PC-3 (cell line): ENCODE measurements around the gene TLR3. TPM values are rescaled to one million over a fixed set of nuclear protein-coding genes. Genes with fewer than 3 reads are reported as not detected.
A peak's percentile ranks its signal among the peaks of the same experiment; 100 is the strongest.

ENCODE experiments used
- ATAC-seq: fragments of 200-7000 bp; cut with Tn5 transposase; 2 replicates; pipeline ENCODE4 v1.9.1; 2020; ENCODE audit warnings: mild to moderate bottlenecking, moderate library complexity
- BruUV-seq: library from RNA; stranded (reverse); fragments of 400-500 nt; replicated peaks from 2 replicates; lab custom pipeline; 2021; lab: Mats Ljungman, UMichigan
- CTCF ChIA-PET: fragments of 300-600 bp; sonication (Branson Sonifier 250); formaldehyde crosslinking; loops from one replicate; lab custom pipeline; 2022; ENCODE audit warnings: antibody characterized with exemption; lab: Charles Lee
- POLR2A ChIA-PET: fragments of 300-600 bp; sonication (Branson Sonifier 250); formaldehyde crosslinking; loops from one replicate; lab custom pipeline; 2022; ENCODE audit warnings: antibody characterized with exemption; ENCODE audit not compliant: unreplicated experiment; lab: Charles Lee
- DNase-seq: peaks from one replicate; pipeline ENCODE4 v3.0.0-alpha.2; 2015
- H2AFZ ChIP-seq: fragments of 300-600 bp; sonication (generic); 2 replicates; pipeline ENCODE4 v1.6.0; 2016; ENCODE audit warnings: antibody characterized with exemption, low read length
- H3F3A ChIP-seq: fragments of 300-600 bp; sonication (generic); one replicate; pipeline ENCODE4 v1.6.0; 2017; ENCODE audit warnings: antibody characterized with exemption, low read length, control low read depth, mild to moderate bottlenecking; ENCODE audit not compliant: unreplicated experiment
- H3K27ac ChIP-seq: fragments of 300-600 bp; sonication (generic); 2 replicates; pipeline ENCODE4 v1.5.1; 2016; ENCODE audit warnings: mild to moderate bottlenecking, low read length
- H3K27me3 ChIP-seq: fragments of 300-600 bp; sonication (generic); 2 replicates; pipeline ENCODE4 v1.6.1; 2016; ENCODE audit warnings: low read length, mixed read lengths
- H3K36me3 ChIP-seq: fragments of 300-600 bp; sonication (generic); 2 replicates; pipeline ENCODE4 v1.6.1; 2016; ENCODE audit warnings: low read depth, mixed run types, low read length, mixed read lengths
- H3K4me1 ChIP-seq: fragments of 300-600 bp; sonication (generic); 2 replicates; pipeline ENCODE4 v1.5.1; 2016; ENCODE audit warnings: low read length; ENCODE audit not compliant: insufficient read depth
- H3K4me2 ChIP-seq: fragments of 300-600 bp; sonication (generic); 2 replicates; pipeline ENCODE4 v1.6.0; 2016; ENCODE audit warnings: low read length
- H3K4me3 ChIP-seq: fragments of 300-600 bp; sonication (generic); 2 replicates; pipeline ENCODE4 v1.5.1; 2016; ENCODE audit warnings: mild to moderate bottlenecking, low read length, mixed read lengths
- H3K79me2 ChIP-seq: fragments of 300-600 bp; sonication (generic); 2 replicates; pipeline ENCODE4 v1.6.1; 2017; ENCODE audit warnings: low read length, mixed read lengths
- H3K9ac ChIP-seq: fragments of 300-600 bp; sonication (generic); 2 replicates; pipeline ENCODE4 v1.6.0; 2016; ENCODE audit warnings: mild to moderate bottlenecking, low read length
- H3K9me2 ChIP-seq: fragments of 300-600 bp; sonication (generic); replicated peaks from 2 replicates; pipeline ENCODE4 v1.6.1; 2016; ENCODE audit warnings: mixed run types, low read length, mixed read lengths
- H3K9me3 ChIP-seq: fragments of 300-600 bp; sonication (generic); 2 replicates; pipeline ENCODE4 v1.6.1; 2016; ENCODE audit warnings: low read length, mixed read lengths
- H4K20me1 ChIP-seq: fragments of 300-600 bp; sonication (generic); 2 replicates; pipeline ENCODE4 v1.6.1; 2016; ENCODE audit warnings: low read length, mixed read lengths
- EZH2 ChIP-seq: fragments of 300-600 bp; sonication (generic); IDR thresholded peaks from one replicate; pipeline ENCODE4 v1.6.1; 2017; ENCODE audit warnings: antibody characterized with exemption, mild to moderate bottlenecking, low read length; ENCODE audit not compliant: unreplicated experiment
- EZH2phosphoT487 ChIP-seq: fragments of 300-600 bp; sonication (generic); IDR thresholded peaks from 2 replicates; pipeline ENCODE4 v1.6.1; 2018; ENCODE audit warnings: mild to moderate bottlenecking, antibody characterized with exemption, low read length, borderline replicate concordance
- intact Hi-C: fragments of 100-400 bp; cut with micrococcal nuclease; formaldehyde crosslinking; loops from 2 replicates; pipeline ENCODE4 v1.9.0; 2023
- total RNA-seq: library from RNA; depleted of rRNA; stranded (reverse); fragments of >200 nt; gene quantifications from 2 replicates; pipeline ENCODE4 v1.2.3, GENCODE V29; 2014
- TF ChIP-seq, protein P1 (sequence below): fragments of 300-600 bp; sonication (generic); conservative IDR thresholded peaks from 2 replicates; pipeline ENCODE4 v1.5.1; 2017; ENCODE audit warnings: antibody characterized with exemption, low read depth, mild to moderate bottlenecking, low read length

The TLR3 gene
- total RNA-seq, 1 experiment from 2014 or later = 0.33 TPM

DNA sequence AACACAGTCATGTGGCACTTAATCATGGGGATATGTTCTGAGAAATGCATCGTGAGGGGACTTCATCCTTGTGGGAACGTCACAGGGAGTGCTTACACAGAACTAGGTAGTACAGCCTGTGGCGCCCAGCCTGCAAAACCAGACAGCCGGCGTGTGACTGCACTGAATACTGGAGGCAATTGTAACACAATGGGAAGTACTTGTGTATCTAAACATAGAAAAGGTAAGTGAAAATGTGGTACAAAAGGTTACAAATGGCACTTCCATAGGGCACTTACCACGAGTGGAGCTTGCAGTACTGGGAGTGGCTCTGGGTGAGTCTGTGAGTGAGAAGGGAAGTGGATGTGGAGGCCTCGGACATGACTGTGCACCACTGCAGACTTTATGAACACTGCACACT is 5.2 kb downstream of the TLR3 start:
- Histone ChIP-seq H3K79me2 (no peaks in the 10 kb centered on the region), H3K27me3 (0 out of 2 replicates have a peak, but pooled peaks cover 16% of the 10 kb centered on the region), H3K9me3 (no peaks in the 10 kb centered on the region), H3K36me3 (no peaks in the 10 kb centered on the region), H3K4me2 (no peak overlapping the region), H3K27ac (no peak overlapping the region), H2AFZ (no peak overlapping the region), H3F3A (no peaks in the 10 kb centered on the region), H3K4me3 (no peak overlapping the region), H3K9me2 (no peaks in the 10 kb centered on the region), H3K4me1 (no peaks in the 10 kb centered on the region), H4K20me1 (no peaks in the 10 kb centered on the region), H3K9ac (no peak overlapping the region)
- BruUV-seq = no TSS peak
- TF ChIP-seq, protein P1, sequence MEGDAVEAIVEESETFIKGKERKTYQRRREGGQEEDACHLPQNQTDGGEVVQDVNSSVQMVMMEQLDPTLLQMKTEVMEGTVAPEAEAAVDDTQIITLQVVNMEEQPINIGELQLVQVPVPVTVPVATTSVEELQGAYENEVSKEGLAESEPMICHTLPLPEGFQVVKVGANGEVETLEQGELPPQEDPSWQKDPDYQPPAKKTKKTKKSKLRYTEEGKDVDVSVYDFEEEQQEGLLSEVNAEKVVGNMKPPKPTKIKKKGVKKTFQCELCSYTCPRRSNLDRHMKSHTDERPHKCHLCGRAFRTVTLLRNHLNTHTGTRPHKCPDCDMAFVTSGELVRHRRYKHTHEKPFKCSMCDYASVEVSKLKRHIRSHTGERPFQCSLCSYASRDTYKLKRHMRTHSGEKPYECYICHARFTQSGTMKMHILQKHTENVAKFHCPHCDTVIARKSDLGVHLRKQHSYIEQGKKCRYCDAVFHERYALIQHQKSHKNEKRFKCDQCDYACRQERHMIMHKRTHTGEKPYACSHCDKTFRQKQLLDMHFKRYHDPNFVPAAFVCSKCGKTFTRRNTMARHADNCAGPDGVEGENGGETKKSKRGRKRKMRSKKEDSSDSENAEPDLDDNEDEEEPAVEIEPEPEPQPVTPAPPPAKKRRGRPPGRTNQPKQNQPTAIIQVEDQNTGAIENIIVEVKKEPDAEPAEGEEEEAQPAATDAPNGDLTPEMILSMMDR = no peak
- no peak for TF ChIP-seq EZH2
- no peak for TF ChIP-seq EZH2phosphoT487
- intact Hi-C loops = no loop called here
- ChIA-PET POLR2A (no interaction called here), CTCF (no interaction called here)
- ATAC-seq (no peak), DNase-seq (no peak)

DNA sequence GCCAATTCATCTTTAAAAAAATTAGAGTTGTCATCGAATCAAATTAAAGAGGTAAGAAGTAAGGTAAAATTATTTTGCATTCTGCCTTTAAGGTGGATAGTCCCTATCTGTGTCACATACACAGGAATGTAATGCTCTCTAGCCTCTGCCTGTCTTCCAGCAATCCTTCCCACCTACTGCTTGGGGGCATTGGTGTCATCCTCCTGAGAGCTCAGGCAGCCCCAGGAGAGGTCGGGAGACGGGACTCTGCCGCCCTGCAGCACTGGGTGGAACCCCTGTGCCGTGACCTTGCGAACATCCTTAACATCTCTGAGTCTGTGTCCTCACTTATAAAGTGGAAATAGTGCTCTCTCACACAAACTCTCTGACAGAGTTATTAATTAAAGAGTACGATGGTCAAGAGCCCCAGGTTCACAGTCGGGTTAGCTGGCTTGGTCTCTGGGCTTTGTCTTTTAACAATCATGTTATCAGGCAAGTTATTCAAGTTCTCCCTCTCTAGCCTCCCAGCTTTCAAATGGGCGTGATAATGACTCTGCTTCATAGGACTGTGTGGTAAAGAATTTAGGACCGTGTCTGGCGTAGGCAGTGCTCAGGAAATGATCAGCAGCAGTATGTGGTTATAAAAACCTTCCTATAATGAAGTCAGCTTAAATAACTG is 10.2 kb downstream of the TLR3 start:
- Histone ChIP-seq H3K36me3 (no peaks in the 10 kb centered on the region), H3K9ac (no peak overlapping the region), H2AFZ (0 out of 2 replicates have a peak overlapping the region, but pooled peaks have one; percentile 18), H3K79me2 (no peaks in the 10 kb centered on the region), H3K4me2 (peak overlapping the region; percentile 28; the same call in 1 of the 2 replicates), H3K9me2 (no peaks in the 10 kb centered on the region), H3K27me3 (0 out of 2 replicates have a peak, but pooled peaks cover 20% of the 10 kb centered on the region), H3K27ac (no peak overlapping the region), H3K9me3 (no peaks in the 10 kb centered on the region), H3K4me3 (no peak overlapping the region), H3F3A (no peaks in the 10 kb centered on the region), H3K4me1 (no peaks in the 10 kb centered on the region), H4K20me1 (no peaks in the 10 kb centered on the region)
- intact Hi-C loops = no loop called here
- TF ChIP-seq, protein P1 = no peak
- TF ChIP-seq EZH2 (no peak), EZH2phosphoT487 (no peak)
- no TSS peak for BruUV-seq
- CTCF ChIA-PET = no interaction called here
- DNase-seq (peak; percentile 27), ATAC-seq (peak; percentile 46; the same call in 1 of the 2 replicates)
- POLR2A ChIA-PET = no interaction called here

DNA sequence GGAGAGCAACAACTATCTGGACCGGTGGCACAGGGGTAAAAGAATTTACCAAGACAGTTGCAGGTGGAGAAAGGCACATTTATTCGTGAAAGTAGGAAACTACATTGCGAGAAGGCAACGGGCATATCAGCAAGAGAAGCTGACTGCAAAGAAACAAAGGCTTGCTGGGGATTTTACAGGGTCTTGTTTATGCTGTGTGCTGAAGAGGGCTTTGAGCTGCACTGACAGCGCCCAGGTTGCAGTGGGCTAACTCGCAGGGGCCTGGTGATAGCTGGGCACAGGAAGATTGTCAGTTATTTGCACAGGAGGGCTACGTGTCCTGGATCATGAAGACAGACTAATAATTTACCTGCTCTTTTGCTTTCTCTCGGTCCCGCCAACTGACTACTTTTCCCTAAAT is 10.7 kb downstream of the TLR3 start:
- H3K9me2 ChIP-seq = no peaks in the 10 kb centered on the region
- H3K4me1 ChIP-seq = no peaks in the 10 kb centered on the region
- no peaks in the 10 kb centered on the region for H4K20me1 ChIP-seq
- no peak for TF ChIP-seq EZH2phosphoT487
- TF ChIP-seq, protein P1 = no peak
- TF ChIP-seq EZH2 = no peak
- no TSS peak for BruUV-seq
- no peak overlapping the region for H3K4me3 ChIP-seq
- peak overlapping the region; percentile 28; the same call in 1 of the 2 replicates for H3K4me2 ChIP-seq
- H3K9ac ChIP-seq = no peak overlapping the region
- intact Hi-C loops = no loop called here
- no peaks in the 10 kb centered on the region for H3K36me3 ChIP-seq
- ATAC-seq (no peak), DNase-seq (no peak)
- POLR2A ChIA-PET = no interaction called here
- no peaks in the 10 kb centered on the region for H3F3A ChIP-seq
- H3K27me3 ChIP-seq = 0 out of 2 replicates have a peak, but pooled peaks cover 20% of the 10 kb centered on the region
- H3K9me3 ChIP-seq = no peaks in the 10 kb centered on the region
- no peak overlapping the region for H3K27ac ChIP-seq
- H2AFZ ChIP-seq = 0 out of 2 replicates have a peak overlapping the region, but pooled peaks have one; percentile 18
- H3K79me2 ChIP-seq = no peaks in the 10 kb centered on the region
- CTCF ChIA-PET = no interaction called here
